GM23338 (cell line): Measurements from ENCODE around the gene TOR1AIP1. TPM values are rescaled to one million over a fixed set of nuclear protein-coding genes. Genes with fewer than 3 reads are reported as not detected.

Experiments used
- ATAC-seq: fragments of 200-7000 bp; cut with Tn5 transposase; 3 replicates; pipeline ENCODE4 v1.9.1; 2020
- DNase-seq: peaks from one replicate; pipeline ENCODE4 v3.0.0-alpha.2; 2015; ENCODE audit warnings: low spot score
- H2AFZ ChIP-seq: fragments of 200-600 bp; sonication (generic); 2 replicates; pipeline ENCODE4 v1.8.0; 2016; ENCODE audit warnings: antibody characterized with exemption, mild to moderate bottlenecking, moderate library complexity
- H3F3A ChIP-seq: fragments of 200-600 bp; sonication (generic); replicated peaks from 2 replicates; pipeline ENCODE4 v1.8.0; 2017; ENCODE audit warnings: antibody characterized with exemption, mixed run types, low read depth
- H3K27ac ChIP-seq: fragments of 200-600 bp; sonication (generic); 2 replicates; pipeline ENCODE4 v1.6.1; 2016; ENCODE audit warnings: low read depth
- H3K27me3 ChIP-seq: fragments of 200-600 bp; sonication (generic); 2 replicates; pipeline ENCODE4 v1.8.0; 2016; ENCODE audit warnings: mild to moderate bottlenecking, mixed run types, moderate library complexity; ENCODE audit not compliant: insufficient read depth
- H3K36me3 ChIP-seq: fragments of 200-600 bp; sonication (generic); 2 replicates; pipeline ENCODE4 v1.8.0; 2016; ENCODE audit warnings: mild to moderate bottlenecking; ENCODE audit not compliant: insufficient read depth
- H3K4me1 ChIP-seq: fragments of 200-600 bp; sonication (generic); 2 replicates; pipeline ENCODE4 v1.8.0; 2016; ENCODE audit warnings: mild to moderate bottlenecking, moderate library complexity; ENCODE audit not compliant: insufficient read depth
- H3K4me2 ChIP-seq: fragments of 200-600 bp; sonication (generic); 2 replicates; pipeline ENCODE4 v1.7.1; 2017; ENCODE audit warnings: mixed run types
- H3K4me3 ChIP-seq: fragments of 200-600 bp; sonication (generic); 2 replicates; pipeline ENCODE4 v1.6.1; 2016; ENCODE audit warnings: mixed run types
- H3K79me2 ChIP-seq: fragments of 200-600 bp; sonication (generic); replicated peaks from 2 replicates; pipeline ENCODE4 v1.8.0; 2017; ENCODE audit warnings: mild to moderate bottlenecking; ENCODE audit not compliant: insufficient read depth
- H3K9me2 ChIP-seq: fragments of 200-600 bp; sonication (generic); 2 replicates; pipeline ENCODE4 v1.8.0; 2017; ENCODE audit not compliant: insufficient read depth
- H4K20me1 ChIP-seq: fragments of 200-600 bp; sonication (generic); replicated peaks from 2 replicates; pipeline ENCODE4 v1.8.0; 2017; ENCODE audit warnings: mild to moderate bottlenecking; ENCODE audit not compliant: insufficient read depth
- H3K27ac Mint-ChIP-seq: 2 replicates; pipeline ENCODE4 v1.8.0; 2020; ENCODE audit warnings: inconsistent platforms, mild to moderate bottlenecking, moderate library complexity, mixed read lengths
- H3K27me3 Mint-ChIP-seq: 3 replicates; pipeline ENCODE4 v1.8.0; 2022; ENCODE audit warnings: low read depth, mild to moderate bottlenecking, moderate library complexity, mixed read lengths, inconsistent platforms; ENCODE audit not compliant: insufficient read depth, poor library complexity
- H3K36me3 Mint-ChIP-seq: 3 replicates; pipeline ENCODE4 v1.8.0; 2021; ENCODE audit warnings: low read depth, mild to moderate bottlenecking, inconsistent platforms, moderate library complexity, mixed read lengths
- H3K4me1 Mint-ChIP-seq: 3 replicates; pipeline ENCODE4 v1.8.0; 2020; ENCODE audit warnings: mild to moderate bottlenecking, inconsistent platforms, mixed read lengths
- H3K4me3 Mint-ChIP-seq: 3 replicates; pipeline ENCODE4 v1.8.0; 2021; ENCODE audit warnings: moderate library complexity, mild to moderate bottlenecking, inconsistent platforms, mixed read lengths
- H3K9me3 Mint-ChIP-seq: 3 replicates; pipeline ENCODE4 v1.8.0; 2020; ENCODE audit warnings: moderate library complexity, mild to moderate bottlenecking, inconsistent platforms, mixed read lengths
- CREB1 ChIP-seq: fragments of 250-450 bp; sonication (Bioruptor Pico); IDR thresholded peaks from 2 replicates; pipeline ENCODE4 v1.5.0; 2020; ENCODE audit warnings: low read depth, mild to moderate bottlenecking, moderate library complexity
- EZH2 ChIP-seq: fragments of 200-600 bp; sonication (generic); IDR thresholded peaks from one replicate; pipeline ENCODE4 v1.8.0; 2017; ENCODE audit warnings: antibody characterized with exemption, mild to moderate bottlenecking, low read depth; ENCODE audit not compliant: unreplicated experiment
- EZH2phosphoT487 ChIP-seq: fragments of 200-600 bp; sonication (generic); IDR thresholded peaks from one replicate; pipeline ENCODE4 v1.8.1; 2018; ENCODE audit warnings: antibody characterized with exemption; ENCODE audit not compliant: unreplicated experiment
- JUNB ChIP-seq: IDR thresholded peaks from one replicate; pipeline ENCODE4 v1.6.1; 2016; ENCODE audit warnings: antibody characterized with exemption; ENCODE audit not compliant: unreplicated experiment
- NANOG ChIP-seq: IDR thresholded peaks from 2 replicates; pipeline ENCODE4 v1.6.1; 2016; ENCODE audit warnings: antibody characterized with exemption, borderline replicate concordance
- POLR2AphosphoS5 ChIP-seq: IDR thresholded peaks from 2 replicates; pipeline ENCODE4 v1.6.1; 2016; ENCODE audit warnings: antibody characterized with exemption, low read depth
- STAT1 ChIP-seq: IDR thresholded peaks from one replicate; pipeline ENCODE4 v1.6.1; 2016; ENCODE audit warnings: antibody characterized with exemption; ENCODE audit not compliant: unreplicated experiment
- ZNF114 ChIP-seq: fragments of 250-450 bp; sonication (Bioruptor Pico); IDR thresholded peaks from 2 replicates; pipeline ENCODE4 v1.5.0; 2020; ENCODE audit warnings: mild to moderate bottlenecking, moderate library complexity
- ZNF331 ChIP-seq: fragments of 250-450 bp; sonication (Bioruptor Pico); IDR thresholded peaks from 2 replicates; pipeline ENCODE4 v1.5.0; 2020; ENCODE audit warnings: low read depth, mild to moderate bottlenecking, moderate library complexity
- polyA plus RNA-seq: library from polyadenylated mRNA; unstranded; fragments of >200 nt; fragmentation: Nextera tagmentation; extraction: Ambion mirVana; gene quantifications from 2 replicates; pipeline ENCODE4 v1.2.1, GENCODE V29; 2016
- total RNA-seq: library from RNA; depleted of rRNA; stranded (reverse); fragments of >200 nt; shearing (Covaris generic); gene quantifications from 2 replicates; pipeline ENCODE4 v1.2.3, GENCODE V29; 2014
- TF ChIP-seq, protein P1 (sequence below), 2 experiments: fragments of 200-600 bp in 1 of 2; sonication (generic) in 1 of 2; conservative IDR thresholded peaks; 2 replicates each; pipeline versions ENCODE4 v1.5.1 to v1.6.1; 2016 to 2017; ENCODE audit warnings: antibody characterized with exemption in 2 of 2, low read depth in 2 of 2, mild to moderate bottlenecking in 2 of 2, moderate library complexity in 1 of 2
- TF ChIP-seq, protein P2 (sequence below): IDR thresholded peaks from one replicate; pipeline ENCODE4 v1.6.1; 2018; ENCODE audit warnings: antibody characterized with exemption; ENCODE audit not compliant: unreplicated experiment
- TF ChIP-seq, protein P3 (sequence below): IDR thresholded peaks from 2 replicates; pipeline ENCODE4 v1.6.1; 2016; ENCODE audit warnings: antibody characterized with exemption

The TOR1AIP1 gene
- total and polyA plus RNA-seq, 2 experiments from 2014 or later: 16.9 to 20.6 TPM

DNA sequence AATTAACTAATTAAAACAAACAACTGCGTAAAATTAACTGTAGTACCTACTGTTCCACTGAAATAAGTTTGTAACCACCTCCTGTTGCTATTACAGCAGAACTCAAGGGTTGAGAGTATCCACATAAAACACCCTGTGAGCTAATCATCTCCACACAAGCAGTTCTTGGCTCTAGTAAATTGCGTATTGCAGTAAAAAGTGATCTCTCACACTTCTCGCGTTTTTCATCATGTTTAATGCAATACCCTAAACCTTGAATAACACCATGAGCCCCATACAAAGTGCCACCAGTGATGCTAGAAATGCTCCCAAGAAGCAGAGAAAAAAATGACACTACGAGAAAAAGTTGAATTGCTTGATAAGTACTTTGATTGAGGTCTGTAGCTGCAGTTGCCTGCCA lies 43.2 kb downstream of the TOR1AIP1 start (continued):
- TF ChIP-seq, protein P1, sequence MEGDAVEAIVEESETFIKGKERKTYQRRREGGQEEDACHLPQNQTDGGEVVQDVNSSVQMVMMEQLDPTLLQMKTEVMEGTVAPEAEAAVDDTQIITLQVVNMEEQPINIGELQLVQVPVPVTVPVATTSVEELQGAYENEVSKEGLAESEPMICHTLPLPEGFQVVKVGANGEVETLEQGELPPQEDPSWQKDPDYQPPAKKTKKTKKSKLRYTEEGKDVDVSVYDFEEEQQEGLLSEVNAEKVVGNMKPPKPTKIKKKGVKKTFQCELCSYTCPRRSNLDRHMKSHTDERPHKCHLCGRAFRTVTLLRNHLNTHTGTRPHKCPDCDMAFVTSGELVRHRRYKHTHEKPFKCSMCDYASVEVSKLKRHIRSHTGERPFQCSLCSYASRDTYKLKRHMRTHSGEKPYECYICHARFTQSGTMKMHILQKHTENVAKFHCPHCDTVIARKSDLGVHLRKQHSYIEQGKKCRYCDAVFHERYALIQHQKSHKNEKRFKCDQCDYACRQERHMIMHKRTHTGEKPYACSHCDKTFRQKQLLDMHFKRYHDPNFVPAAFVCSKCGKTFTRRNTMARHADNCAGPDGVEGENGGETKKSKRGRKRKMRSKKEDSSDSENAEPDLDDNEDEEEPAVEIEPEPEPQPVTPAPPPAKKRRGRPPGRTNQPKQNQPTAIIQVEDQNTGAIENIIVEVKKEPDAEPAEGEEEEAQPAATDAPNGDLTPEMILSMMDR (conservative IDR thresholded peaks at IDR 0.05; ENCODE audit: low read depth in 2 of 2): no peak
- no peak for TF ChIP-seq NANOG

DNA sequence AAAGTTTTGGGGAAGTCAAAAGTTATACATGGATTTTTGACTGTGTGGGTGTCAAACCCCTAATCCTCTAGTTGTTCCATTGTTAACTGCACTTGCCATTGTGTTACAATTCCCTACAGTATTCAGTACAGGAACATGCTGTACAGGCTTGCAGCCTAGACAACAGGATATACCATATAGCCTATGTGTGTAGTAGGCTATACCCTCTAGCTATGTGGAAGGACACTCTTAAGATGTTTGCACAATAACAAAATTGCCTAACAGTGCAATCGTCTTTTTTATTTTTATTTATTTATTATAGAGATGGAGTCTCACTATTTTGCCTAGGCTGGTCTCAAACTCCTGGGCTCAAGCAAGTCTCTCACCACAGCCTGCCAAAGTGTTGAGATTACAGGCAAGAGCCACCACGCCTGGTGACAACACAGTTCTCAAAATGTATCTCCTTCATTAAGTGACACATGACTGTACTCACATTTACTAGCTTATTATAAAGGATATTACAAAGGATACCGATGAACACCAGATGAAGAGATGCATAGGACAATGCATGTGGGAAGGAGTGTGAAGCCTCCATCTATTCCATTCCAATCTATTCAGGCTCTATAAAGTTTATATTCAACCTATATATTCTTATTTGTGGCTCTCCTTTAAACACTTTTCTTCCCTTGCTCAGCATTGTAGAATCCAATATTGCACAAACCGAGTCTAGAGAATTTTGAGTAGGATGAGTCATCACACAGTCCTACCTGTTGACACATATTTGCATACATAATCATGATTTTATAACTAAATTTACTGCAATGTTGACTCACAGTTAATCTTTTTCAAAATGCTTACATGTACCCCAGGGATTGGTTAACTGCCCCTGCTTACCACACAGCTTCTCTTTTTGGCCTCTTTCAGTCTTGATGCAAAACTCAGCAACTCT lies 44.1 kb downstream of the TOR1AIP1 start:
- Mint-ChIP-seq H3K4me3 (no peak overlapping the region), H3K27me3 (no peaks in the 10 kb centered on the region), H3K36me3 (no peaks in the 10 kb centered on the region), H3K27ac (no peak overlapping the region), H3K9me3 (no peaks in the 10 kb centered on the region), H3K4me1 (peaks cover 21% of the 10 kb centered on the region)
- peaks cover 19% of the 10 kb centered on the region for H3K4me1 ChIP-seq
- DNase-seq (no peak), ATAC-seq (no peak)
- no peak overlapping the region for H3K4me2 ChIP-seq
- H3K27me3 ChIP-seq: no peaks in the 10 kb centered on the region
- H3F3A ChIP-seq: no peaks in the 10 kb centered on the region
- no peak overlapping the region for H3K27ac ChIP-seq
- H4K20me1 ChIP-seq: no peaks in the 10 kb centered on the region
- no peaks in the 10 kb centered on the region for H3K79me2 ChIP-seq
- H3K4me3 ChIP-seq: no peak overlapping the region
- H3K9me2 ChIP-seq: no peaks in the 10 kb centered on the region
- H2AFZ ChIP-seq: no peak overlapping the region
- no peaks in the 10 kb centered on the region for H3K36me3 ChIP-seq
- TF ChIP-seq ZNF331 (no peak), STAT1 (no peak), EZH2 (no peak), JUNB (no peak), NANOG (no peak), EZH2phosphoT487 (no peak), ZNF114 (no peak), POLR2AphosphoS5 (no peak), CREB1 (no peak)
- TF ChIP-seq, protein P2, sequence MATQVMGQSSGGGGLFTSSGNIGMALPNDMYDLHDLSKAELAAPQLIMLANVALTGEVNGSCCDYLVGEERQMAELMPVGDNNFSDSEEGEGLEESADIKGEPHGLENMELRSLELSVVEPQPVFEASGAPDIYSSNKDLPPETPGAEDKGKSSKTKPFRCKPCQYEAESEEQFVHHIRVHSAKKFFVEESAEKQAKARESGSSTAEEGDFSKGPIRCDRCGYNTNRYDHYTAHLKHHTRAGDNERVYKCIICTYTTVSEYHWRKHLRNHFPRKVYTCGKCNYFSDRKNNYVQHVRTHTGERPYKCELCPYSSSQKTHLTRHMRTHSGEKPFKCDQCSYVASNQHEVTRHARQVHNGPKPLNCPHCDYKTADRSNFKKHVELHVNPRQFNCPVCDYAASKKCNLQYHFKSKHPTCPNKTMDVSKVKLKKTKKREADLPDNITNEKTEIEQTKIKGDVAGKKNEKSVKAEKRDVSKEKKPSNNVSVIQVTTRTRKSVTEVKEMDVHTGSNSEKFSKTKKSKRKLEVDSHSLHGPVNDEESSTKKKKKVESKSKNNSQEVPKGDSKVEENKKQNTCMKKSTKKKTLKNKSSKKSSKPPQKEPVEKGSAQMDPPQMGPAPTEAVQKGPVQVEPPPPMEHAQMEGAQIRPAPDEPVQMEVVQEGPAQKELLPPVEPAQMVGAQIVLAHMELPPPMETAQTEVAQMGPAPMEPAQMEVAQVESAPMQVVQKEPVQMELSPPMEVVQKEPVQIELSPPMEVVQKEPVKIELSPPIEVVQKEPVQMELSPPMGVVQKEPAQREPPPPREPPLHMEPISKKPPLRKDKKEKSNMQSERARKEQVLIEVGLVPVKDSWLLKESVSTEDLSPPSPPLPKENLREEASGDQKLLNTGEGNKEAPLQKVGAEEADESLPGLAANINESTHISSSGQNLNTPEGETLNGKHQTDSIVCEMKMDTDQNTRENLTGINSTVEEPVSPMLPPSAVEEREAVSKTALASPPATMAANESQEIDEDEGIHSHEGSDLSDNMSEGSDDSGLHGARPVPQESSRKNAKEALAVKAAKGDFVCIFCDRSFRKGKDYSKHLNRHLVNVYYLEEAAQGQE: no peak
- TF ChIP-seq, protein P3, sequence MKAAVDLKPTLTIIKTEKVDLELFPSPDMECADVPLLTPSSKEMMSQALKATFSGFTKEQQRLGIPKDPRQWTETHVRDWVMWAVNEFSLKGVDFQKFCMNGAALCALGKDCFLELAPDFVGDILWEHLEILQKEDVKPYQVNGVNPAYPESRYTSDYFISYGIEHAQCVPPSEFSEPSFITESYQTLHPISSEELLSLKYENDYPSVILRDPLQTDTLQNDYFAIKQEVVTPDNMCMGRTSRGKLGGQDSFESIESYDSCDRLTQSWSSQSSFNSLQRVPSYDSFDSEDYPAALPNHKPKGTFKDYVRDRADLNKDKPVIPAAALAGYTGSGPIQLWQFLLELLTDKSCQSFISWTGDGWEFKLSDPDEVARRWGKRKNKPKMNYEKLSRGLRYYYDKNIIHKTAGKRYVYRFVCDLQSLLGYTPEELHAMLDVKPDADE: no peak
- TF ChIP-seq, protein P1 (conservative IDR thresholded peaks at IDR 0.05; ENCODE audit: low read depth in 2 of 2): no peak
